Peyer's patch (tissue), 4 donors: ENCODE measurements around the gene DDOST. TPM values are rescaled to one million over a fixed set of nuclear protein-coding genes. Genes with fewer than 3 reads are reported as not detected.
A peak's percentile ranks its signal among the peaks of the same experiment; 100 is the strongest.

ENCODE experiments used
- DNase-seq, 3 donors: peaks; one replicate each; pipeline ENCODE4 v3.0.0-alpha.2; 2017 to 2019
- H3K27ac ChIP-seq, 4 donors: fragments of 200-600 bp; sonication (generic); one replicate each; pipeline ENCODE4 v1.5.1; 2016 to 2019
- H3K27me3 ChIP-seq, 2 donors: fragments of 200-600 bp; sonication (generic); one replicate each; pipeline ENCODE4 v1.5.1; 2019
- H3K36me3 ChIP-seq, 3 donors: fragments of 200-600 bp; sonication (generic); one replicate each; pipeline ENCODE4 v1.5.1; 2016 to 2019
- H3K4me1 ChIP-seq, 4 donors: fragments of 200-600 bp; sonication (generic); one replicate each; pipeline ENCODE4 v1.5.1; 2016 to 2019
- H3K4me3 ChIP-seq, 4 donors: fragments of 200-600 bp; sonication (generic); 1 replicate in 3 of 4; 2 replicates in 1 of 4; pipeline ENCODE4 v1.5.1; 2016 to 2019; ENCODE audit warnings: mild to moderate bottlenecking in 1 of 4
- H3K9me3 ChIP-seq, 4 donors: fragments of 200-600 bp; sonication (generic); one replicate each; pipeline ENCODE4 v1.5.1; 2016 to 2019; ENCODE audit warnings: mild to moderate bottlenecking in 1 of 4
- POLR2A ChIP-seq, 2 donors: fragments of 450-650 bp; IDR thresholded peaks; one replicate each; pipeline ENCODE4 v1.5.1; 2017; ENCODE audit warnings: antibody characterized with exemption in 2 of 2, mild to moderate bottlenecking in 2 of 2, moderate library complexity in 2 of 2
- total RNA-seq, 4 donors: library from RNA; depleted of rRNA; stranded (reverse); fragments of >200 nt; gene quantifications; one replicate each; pipeline ENCODE4 v1.1.0, GENCODE V29; 2016
- TF ChIP-seq, protein P1 (sequence below), 6 experiments: fragments of 450-650 bp in 4 of 6; fragments of 200-600 bp in 2 of 6; sonication (generic) in 1 of 6; IDR thresholded peaks; one replicate each; pipeline ENCODE4 v1.5.1; 2017 to 2019; ENCODE audit warnings: antibody characterized with exemption in 6 of 6, mild to moderate bottlenecking in 3 of 6, moderate library complexity in 1 of 6

The DDOST gene
- total RNA-seq, result 100 to 1,000 TPM in 3 of 4 donors, 10 to 100 TPM in 1; 44.6 to 145 (median 126) TPM

DNA sequence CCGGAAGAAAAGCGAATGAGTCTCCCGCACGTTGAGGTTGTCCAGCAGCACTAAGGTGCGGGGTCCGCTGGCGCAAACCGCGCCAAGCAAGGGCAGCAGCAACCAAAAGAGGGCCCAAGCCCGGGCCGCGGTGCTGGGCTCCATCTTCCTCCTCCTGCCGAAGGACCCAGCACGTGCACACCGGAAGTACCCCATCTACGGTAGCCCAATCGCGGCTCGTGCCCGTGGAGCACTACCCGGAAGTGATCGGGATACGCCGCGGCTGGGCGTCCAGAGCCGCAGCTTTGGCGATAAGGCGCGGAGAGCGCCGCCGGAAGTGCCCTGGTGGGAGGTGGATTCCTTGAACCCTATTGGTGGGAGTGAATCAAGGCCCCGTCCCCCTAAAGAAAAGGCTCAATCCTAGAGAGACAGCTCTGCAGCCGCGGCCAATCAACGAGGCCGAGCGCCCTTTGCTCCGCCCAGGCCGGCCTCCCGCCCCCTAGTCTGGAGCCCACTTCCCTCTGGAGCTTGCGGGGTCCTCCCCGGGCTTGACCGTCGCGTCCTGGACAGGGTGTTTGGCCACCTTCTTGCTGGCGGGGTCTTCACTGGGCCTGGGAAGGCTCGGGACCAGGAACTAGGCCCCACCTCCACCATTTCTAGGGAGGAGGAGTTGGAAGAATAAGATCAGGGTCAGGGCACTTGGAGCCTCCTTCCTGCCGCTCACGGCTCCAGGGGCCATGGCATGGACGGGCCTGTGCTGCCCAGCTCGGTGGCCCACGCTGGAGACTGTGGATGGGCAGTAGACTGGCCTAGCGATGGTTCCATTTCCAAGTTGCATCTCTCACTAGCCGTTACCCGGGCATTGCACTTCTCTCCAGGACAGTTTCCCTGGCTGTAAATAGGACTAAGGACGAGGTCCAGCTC is at the start of gene DDOST:
TSS of gene DDOST (minus strand) at position 163 of the 903 bp plus-strand sequence. CDS start at position 144, 19 bp downstream.
- no peaks in the 10 kb centered on the region for H3K9me3 ChIP-seq
- peaks cover 0 to 21% (median 0%) of the 10 kb centered on the region in 3 donors for H3K36me3 ChIP-seq
- no peaks in the 10 kb centered on the region for H3K27me3 ChIP-seq
- TF ChIP-seq, protein P1, sequence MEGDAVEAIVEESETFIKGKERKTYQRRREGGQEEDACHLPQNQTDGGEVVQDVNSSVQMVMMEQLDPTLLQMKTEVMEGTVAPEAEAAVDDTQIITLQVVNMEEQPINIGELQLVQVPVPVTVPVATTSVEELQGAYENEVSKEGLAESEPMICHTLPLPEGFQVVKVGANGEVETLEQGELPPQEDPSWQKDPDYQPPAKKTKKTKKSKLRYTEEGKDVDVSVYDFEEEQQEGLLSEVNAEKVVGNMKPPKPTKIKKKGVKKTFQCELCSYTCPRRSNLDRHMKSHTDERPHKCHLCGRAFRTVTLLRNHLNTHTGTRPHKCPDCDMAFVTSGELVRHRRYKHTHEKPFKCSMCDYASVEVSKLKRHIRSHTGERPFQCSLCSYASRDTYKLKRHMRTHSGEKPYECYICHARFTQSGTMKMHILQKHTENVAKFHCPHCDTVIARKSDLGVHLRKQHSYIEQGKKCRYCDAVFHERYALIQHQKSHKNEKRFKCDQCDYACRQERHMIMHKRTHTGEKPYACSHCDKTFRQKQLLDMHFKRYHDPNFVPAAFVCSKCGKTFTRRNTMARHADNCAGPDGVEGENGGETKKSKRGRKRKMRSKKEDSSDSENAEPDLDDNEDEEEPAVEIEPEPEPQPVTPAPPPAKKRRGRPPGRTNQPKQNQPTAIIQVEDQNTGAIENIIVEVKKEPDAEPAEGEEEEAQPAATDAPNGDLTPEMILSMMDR (IDR thresholded peaks at IDR 0.05), result peak in 5 of 6 experiments; percentile 34 to 65 (median 58)
- peak; percentile 9 to 28 for TF ChIP-seq POLR2A (IDR thresholded peaks at IDR 0.05)
- H3K4me3 ChIP-seq, result peak within 1 kb of the TSS; percentile 59 to 98 (median 89)
- peak; percentile 94 to 98 (median 96) for DNase-seq
- H3K4me1 ChIP-seq, result peaks cover 0 to 17% (median 0%) of the 10 kb centered on the region in 4 donors
- peak within 1 kb of the TSS; percentile 62 to 86 (median 64) for H3K27ac ChIP-seq

DNA sequence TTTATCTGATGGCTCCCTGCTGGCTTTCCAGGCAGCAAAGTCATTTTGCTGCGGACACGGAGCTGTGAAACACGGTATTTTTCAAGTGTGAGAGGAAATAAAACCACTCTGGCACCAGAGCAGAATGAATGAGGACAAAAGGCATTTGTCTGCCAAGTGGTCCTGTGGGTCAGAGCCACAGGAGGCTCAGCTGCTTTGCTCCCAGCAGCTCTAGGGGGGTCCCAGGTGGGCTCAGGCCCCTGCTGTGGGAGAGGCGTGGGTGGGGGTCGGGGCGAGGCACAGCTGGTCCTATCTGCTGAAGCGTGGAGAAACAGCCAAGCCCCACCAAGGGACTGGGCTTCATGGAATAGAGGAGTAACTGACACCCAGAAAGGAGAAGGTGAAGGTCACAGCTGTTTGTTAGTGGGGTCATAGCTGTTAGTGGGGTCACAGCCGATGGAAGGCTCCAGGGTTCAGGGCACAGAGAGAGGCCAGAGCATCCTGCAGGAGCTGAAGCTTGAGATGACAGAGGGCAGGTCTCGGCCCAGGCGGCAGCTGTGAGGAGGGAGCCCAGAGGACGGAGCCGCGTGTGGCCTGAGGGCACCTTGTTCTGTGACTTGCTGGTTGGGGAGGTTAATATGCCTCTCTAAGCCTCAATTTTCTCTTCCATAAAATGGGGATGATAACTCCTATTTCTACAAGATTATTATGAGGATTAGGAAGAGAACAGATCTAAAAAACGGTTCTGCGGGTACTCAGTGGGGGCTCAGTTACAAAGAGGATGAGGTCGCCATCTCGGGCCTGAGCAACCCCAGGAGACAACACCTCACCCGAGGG is 49.5 kb upstream of the DDOST start:
- Histone ChIP-seq H3K4me3 (no peak overlapping the region), H3K9me3 (no peaks in the 10 kb centered on the region), H3K36me3 (no peaks in the 10 kb centered on the region), H3K27ac (no peak overlapping the region), H3K4me1 (no peaks in the 10 kb centered on the region), H3K27me3 (no peaks in the 10 kb centered on the region)
- TF ChIP-seq POLR2A (IDR thresholded peaks at IDR 0.05), result no peak
- TF ChIP-seq, protein P1 (IDR thresholded peaks at IDR 0.05), result no peak
- no peak for DNase-seq

DNA sequence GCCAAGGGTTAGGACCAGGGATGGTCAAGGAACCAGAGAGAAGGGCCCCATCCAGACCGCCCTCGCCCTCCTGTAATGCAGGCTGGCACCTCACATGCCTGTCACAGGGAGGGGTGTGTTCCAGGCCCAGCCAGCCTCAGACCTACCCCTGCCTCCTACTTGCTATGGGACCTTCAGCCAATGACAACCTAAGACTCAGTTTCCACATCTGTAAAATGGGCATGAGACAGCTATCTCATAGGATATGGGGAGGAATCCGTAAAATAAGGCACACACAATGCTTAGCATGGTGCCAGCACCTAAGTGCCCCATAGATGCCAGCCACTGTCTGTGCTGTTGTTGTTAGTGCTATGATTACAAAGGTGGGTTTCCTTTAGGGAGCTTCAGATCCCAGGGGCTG is 48.7 kb upstream of the DDOST start:
- Histone ChIP-seq H3K27ac (no peak overlapping the region), H3K27me3 (no peaks in the 10 kb centered on the region), H3K36me3 (no peaks in the 10 kb centered on the region), H3K9me3 (no peaks in the 10 kb centered on the region), H3K4me1 (no peaks in the 10 kb centered on the region), H3K4me3 (no peak overlapping the region)
- no peak for TF ChIP-seq POLR2A (IDR thresholded peaks at IDR 0.05)
- TF ChIP-seq, protein P1 (IDR thresholded peaks at IDR 0.05), result no peak
- no peak for DNase-seq

DNA sequence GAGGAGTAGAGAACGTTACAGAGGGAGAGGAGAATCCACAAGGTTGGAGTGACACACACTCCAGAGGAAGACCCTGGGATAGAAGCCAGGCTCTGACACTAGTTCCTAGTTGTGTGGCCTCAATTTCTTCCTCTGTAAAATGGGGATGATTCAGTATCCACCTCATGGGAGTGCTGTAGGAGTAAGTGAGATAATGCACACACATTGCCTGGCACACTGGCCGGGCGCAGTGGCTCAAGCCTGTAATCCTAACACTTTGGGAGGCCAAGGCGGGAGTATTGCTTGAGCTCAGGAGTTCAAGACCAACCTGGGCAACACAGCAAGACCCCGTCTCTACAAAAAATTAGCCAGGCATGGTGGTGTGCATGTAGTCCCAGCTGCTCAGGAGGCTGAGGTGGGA is 47.7 kb upstream of the DDOST start:
- no peaks in the 10 kb centered on the region for H3K9me3 ChIP-seq
- no peak for TF ChIP-seq POLR2A (IDR thresholded peaks at IDR 0.05)
- TF ChIP-seq, protein P1 (IDR thresholded peaks at IDR 0.05), result no peak
- H3K4me1 ChIP-seq, result no peaks in the 10 kb centered on the region
- no peak overlapping the region for H3K4me3 ChIP-seq
- no peaks in the 10 kb centered on the region for H3K36me3 ChIP-seq
- no peak for DNase-seq
- H3K27me3 ChIP-seq, result no peaks in the 10 kb centered on the region
- no peak overlapping the region for H3K27ac ChIP-seq

DNA sequence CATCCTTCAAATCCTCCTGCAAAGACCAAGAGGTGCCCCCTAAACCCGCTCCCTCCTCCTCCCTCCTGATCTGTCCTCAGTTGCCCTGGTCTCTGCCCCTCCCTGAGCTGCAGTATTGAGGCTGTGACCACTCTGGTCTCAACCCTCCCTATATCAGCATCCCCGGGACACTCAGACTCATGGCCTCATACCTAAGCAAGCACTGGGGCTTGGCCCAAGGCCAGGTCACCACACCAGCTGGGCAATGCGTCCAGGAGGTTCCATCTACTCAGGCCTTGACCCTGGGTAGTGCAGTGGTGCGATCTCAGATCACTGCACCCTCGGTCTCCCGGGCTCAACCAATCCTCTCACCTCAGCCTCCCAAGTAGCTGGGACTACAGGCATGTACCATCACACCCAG is 46.9 kb upstream of the DDOST start:
- no peaks in the 10 kb centered on the region for H3K9me3 ChIP-seq
- no peak for TF ChIP-seq POLR2A (IDR thresholded peaks at IDR 0.05)
- TF ChIP-seq, protein P1 (IDR thresholded peaks at IDR 0.05), result no peak
- no peak for DNase-seq
- H3K36me3 ChIP-seq, result no peaks in the 10 kb centered on the region
- H3K27me3 ChIP-seq, result no peaks in the 10 kb centered on the region
- H3K4me1 ChIP-seq, result no peaks in the 10 kb centered on the region
- H3K4me3 ChIP-seq, result no peak overlapping the region
- no peak overlapping the region for H3K27ac ChIP-seq
